Osteoblast (primary cell): Measurements from ENCODE around the gene LIMS4. TPM values are rescaled to one million over a fixed set of nuclear protein-coding genes. Genes with fewer than 3 reads are reported as not detected.
"Not testable (repeated sequence)": the region's sequence is repeated elsewhere in the genome, so short reads cannot be mapped to it uniquely, and the experiment has no call there.

Experiments
- DNase-seq: peaks from one replicate; pipeline ENCODE4 v3.0.0; 2011; ENCODE audit warnings: low spot score, mixed read lengths; ENCODE audit not compliant: insufficient read length; ENCODE audit errors: missing footprints
- H2AFZ ChIP-seq: 2 replicates; pipeline ENCODE4 v1.6.0; 2011; ENCODE audit warnings: mild to moderate bottlenecking, low read length
- H3K27ac ChIP-seq: 2 replicates; pipeline ENCODE4 v1.5.1; 2011; ENCODE audit warnings: mild to moderate bottlenecking, low read depth, low read length, moderate library complexity
- H3K27me3 ChIP-seq: 2 replicates; pipeline ENCODE4 v1.6.0; 2012; ENCODE audit warnings: mild to moderate bottlenecking, control low read depth, inconsistent platforms, low read length, moderate library complexity; ENCODE audit not compliant: insufficient read depth
- H3K36me3 ChIP-seq: 2 replicates; pipeline ENCODE4 v1.5.1; 2011; ENCODE audit warnings: mild to moderate bottlenecking, low read length, control low read depth, moderate library complexity; ENCODE audit not compliant: insufficient read depth
- H3K4me1 ChIP-seq: 2 replicates; pipeline ENCODE4 v1.5.1; 2011; ENCODE audit warnings: mild to moderate bottlenecking, low read length, control low read depth, moderate library complexity; ENCODE audit not compliant: insufficient read depth
- H3K4me2 ChIP-seq: 2 replicates; pipeline ENCODE4 v1.6.0; 2011; ENCODE audit warnings: mild to moderate bottlenecking, low read length; ENCODE audit not compliant: insufficient read depth
- H3K4me3 ChIP-seq: fragments of 200-600 bp; sonication (generic); 3 replicates; pipeline ENCODE4 v1.5.1; 2012; ENCODE audit warnings: mild to moderate bottlenecking, low read length, inconsistent platforms; ENCODE audit not compliant: insufficient read depth
- H3K79me2 ChIP-seq: 2 replicates; pipeline ENCODE4 v1.6.0; 2012; ENCODE audit warnings: mild to moderate bottlenecking, low read length, control low read depth, inconsistent platforms; ENCODE audit not compliant: insufficient read depth
- H3K9me3 ChIP-seq: 2 replicates; pipeline ENCODE4 v1.5.1; 2011; ENCODE audit warnings: low read depth, low read length, control low read depth
- H4K20me1 ChIP-seq: 2 replicates; pipeline ENCODE4 v1.6.0; 2012; ENCODE audit warnings: mild to moderate bottlenecking, low read length, control low read depth; ENCODE audit not compliant: insufficient read depth
- total RNA-seq: library from RNA; depleted of rRNA; stranded (reverse); fragments of >200 nt; gene quantifications from 2 replicates; pipeline ENCODE4 v1.2.3, GENCODE V29; 2012

Gene LIMS4
- total RNA-seq, 1 donor: 6.9 TPM

- not testable (repeated sequence) for H3K79me2 ChIP-seq, H3K4me2 ChIP-seq, DNase-seq, H3K9me3 ChIP-seq, H3K4me3 ChIP-seq, H3K27ac ChIP-seq, H2AFZ ChIP-seq, H3K36me3 ChIP-seq, H4K20me1 ChIP-seq, H3K27me3 ChIP-seq, H3K4me1 ChIP-seq
Observed at GRCh38 chr2:110476952-110477351, 4.3 kb upstream of the LIMS4 start.

GRCh38 chr2:110475627-110476359 lies 3.2 kb upstream of the LIMS4 start:
- not testable (repeated sequence) for H2AFZ ChIP-seq, H3K9me3 ChIP-seq, H3K4me3 ChIP-seq, H3K27ac ChIP-seq, H3K4me2 ChIP-seq, H3K27me3 ChIP-seq, H3K36me3 ChIP-seq, H4K20me1 ChIP-seq, H3K79me2 ChIP-seq, H3K4me1 ChIP-seq, DNase-seq

- H3K27ac ChIP-seq, H3K79me2 ChIP-seq, H3K4me1 ChIP-seq, H3K27me3 ChIP-seq, H3K36me3 ChIP-seq, H3K9me3 ChIP-seq, H3K4me2 ChIP-seq, H3K4me3 ChIP-seq, H4K20me1 ChIP-seq, DNase-seq, H2AFZ ChIP-seq: not testable (repeated sequence)
Observed at GRCh38 chr2:110474898-110475297, 2.3 kb upstream of the LIMS4 start.

GRCh38 chr2:110473059-110473358 lies 393 bp upstream of the LIMS4 start:
- not testable (repeated sequence) for H3K4me1 ChIP-seq, DNase-seq, H3K4me2 ChIP-seq, H4K20me1 ChIP-seq, H3K79me2 ChIP-seq, H3K9me3 ChIP-seq, H2AFZ ChIP-seq, H3K27ac ChIP-seq, H3K27me3 ChIP-seq, H3K36me3 ChIP-seq, H3K4me3 ChIP-seq

GRCh38 chr2:110468921-110469320 lies 3.7 kb downstream of the LIMS4 start:
- H3K79me2 ChIP-seq, H2AFZ ChIP-seq, H3K27me3 ChIP-seq, H3K4me2 ChIP-seq, H3K9me3 ChIP-seq, H4K20me1 ChIP-seq, DNase-seq, H3K4me3 ChIP-seq, H3K27ac ChIP-seq, H3K36me3 ChIP-seq, H3K4me1 ChIP-seq: not testable (repeated sequence)

GRCh38 chr2:110465312-110465711 lies 7.3 kb downstream of the LIMS4 start:
- not testable (repeated sequence) for H3K27ac ChIP-seq, H3K4me2 ChIP-seq, H3K4me3 ChIP-seq, DNase-seq, H3K4me1 ChIP-seq, H3K79me2 ChIP-seq, H4K20me1 ChIP-seq, H3K9me3 ChIP-seq, H3K27me3 ChIP-seq, H2AFZ ChIP-seq, H3K36me3 ChIP-seq

GRCh38 chr2:110462458-110462857 lies 10.2 kb downstream of the LIMS4 start:
- not testable (repeated sequence) for H3K4me1 ChIP-seq, H2AFZ ChIP-seq

GRCh38 chr2:110460318-110460717 lies 12.3 kb downstream of the LIMS4 start:
- not testable (repeated sequence) for DNase-seq, H3K27ac ChIP-seq, H4K20me1 ChIP-seq, H3K27me3 ChIP-seq, H2AFZ ChIP-seq, H3K36me3 ChIP-seq, H3K79me2 ChIP-seq, H3K9me3 ChIP-seq, H3K4me1 ChIP-seq, H3K4me2 ChIP-seq, H3K4me3 ChIP-seq

More at GRCh38 chr2:110462458-110462857, 10.2 kb downstream of the LIMS4 start:
- not testable (repeated sequence) for H3K9me3 ChIP-seq, H3K36me3 ChIP-seq, H3K4me2 ChIP-seq, H3K27me3 ChIP-seq, H3K27ac ChIP-seq, DNase-seq, H3K4me3 ChIP-seq, H3K79me2 ChIP-seq, H4K20me1 ChIP-seq

GRCh38 chr2:110457214-110457590 lies 15.4 kb downstream of the LIMS4 start:
- not testable (repeated sequence) for H3K27me3 ChIP-seq, DNase-seq, H3K27ac ChIP-seq, H4K20me1 ChIP-seq, H3K4me3 ChIP-seq, H3K9me3 ChIP-seq, H3K79me2 ChIP-seq, H3K4me2 ChIP-seq, H2AFZ ChIP-seq, H3K4me1 ChIP-seq, H3K36me3 ChIP-seq
